Neural cell (in vitro differentiated cells): ENCODE results near the gene PTPN20.

ENCODE experiments used
- EP300 ChIP-seq: fragments of 450-650 bp; conservative IDR thresholded peaks from 2 replicates; pipeline ENCODE4 v1.6.1; 2014; ENCODE audit warnings: antibody characterized with exemption, mild to moderate bottlenecking, moderate library complexity; ENCODE audit not compliant: poor library complexity, severe bottlenecking
- EZH2 ChIP-seq: fragments of 200-600, 300-800 bp; shearing (Covaris generic), sonication (generic); IDR thresholded peaks from 2 replicates; pipeline ENCODE4 v1.6.1; 2014; ENCODE audit warnings: antibody characterized with exemption, low read length, borderline replicate concordance, mild to moderate bottlenecking; ENCODE audit not compliant: insufficient read depth, poor library complexity, severe bottlenecking
- MXI1 ChIP-seq: fragments of 450-650 bp; conservative IDR thresholded peaks from 2 replicates; pipeline ENCODE4 v1.6.1; 2014; ENCODE audit warnings: antibody characterized with exemption, mild to moderate bottlenecking; ENCODE audit not compliant: poor library complexity, severe bottlenecking
- POLR2AphosphoS5 ChIP-seq: IDR thresholded peaks from 2 replicates; pipeline ENCODE4 v1.6.1; 2012
- RAD21 ChIP-seq: fragments of 450-650 bp; conservative IDR thresholded peaks from 2 replicates; pipeline ENCODE4 v1.6.1; 2014; ENCODE audit warnings: antibody characterized with exemption, mild to moderate bottlenecking, moderate library complexity
- TF ChIP-seq, protein P1 (sequence below): fragments of 450-650 bp; IDR thresholded peaks from 2 replicates; pipeline ENCODE4 v1.5.1; 2014; ENCODE audit warnings: antibody characterized with exemption, mild to moderate bottlenecking, moderate library complexity; ENCODE audit not compliant: poor library complexity, severe bottlenecking
- TF ChIP-seq, protein P2 (sequence below): IDR thresholded peaks from 2 replicates; pipeline ENCODE4 v1.6.1; 2012; ENCODE audit warnings: borderline replicate concordance

DNA sequence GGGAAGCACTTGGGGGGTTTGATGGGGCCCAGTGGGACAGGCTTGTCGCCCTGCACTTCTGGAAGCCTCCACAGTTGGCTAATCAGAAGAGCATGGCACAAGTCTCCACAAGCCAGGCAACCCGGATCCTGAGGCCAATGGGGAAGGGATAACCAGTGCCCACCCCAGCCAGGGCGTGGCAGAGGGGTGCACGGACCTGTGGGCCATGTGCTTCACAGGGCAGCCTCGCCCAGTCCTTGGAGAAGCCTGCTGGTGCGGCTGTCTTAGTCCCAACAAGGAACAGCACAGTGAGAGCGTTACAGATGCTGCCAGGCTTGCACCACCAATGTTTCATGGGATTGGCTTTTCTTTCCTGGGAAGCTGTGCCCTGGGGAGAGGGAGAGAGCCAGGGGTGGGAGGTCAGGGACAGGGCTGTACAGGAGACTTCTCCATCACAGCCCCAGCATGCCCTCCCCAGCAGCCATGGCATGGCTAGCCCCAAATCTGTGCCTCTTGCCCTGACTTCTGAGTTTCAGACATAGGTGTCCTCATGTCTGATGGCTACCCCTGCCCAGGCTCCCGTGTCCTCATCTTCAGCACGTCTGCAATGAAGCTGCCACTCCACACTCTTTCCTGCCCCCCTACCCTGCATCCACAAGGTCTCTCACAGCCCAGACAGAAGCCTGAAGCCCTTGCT, 116.0 kb downstream of the PTPN20 start:
- TF ChIP-seq, protein P1, sequence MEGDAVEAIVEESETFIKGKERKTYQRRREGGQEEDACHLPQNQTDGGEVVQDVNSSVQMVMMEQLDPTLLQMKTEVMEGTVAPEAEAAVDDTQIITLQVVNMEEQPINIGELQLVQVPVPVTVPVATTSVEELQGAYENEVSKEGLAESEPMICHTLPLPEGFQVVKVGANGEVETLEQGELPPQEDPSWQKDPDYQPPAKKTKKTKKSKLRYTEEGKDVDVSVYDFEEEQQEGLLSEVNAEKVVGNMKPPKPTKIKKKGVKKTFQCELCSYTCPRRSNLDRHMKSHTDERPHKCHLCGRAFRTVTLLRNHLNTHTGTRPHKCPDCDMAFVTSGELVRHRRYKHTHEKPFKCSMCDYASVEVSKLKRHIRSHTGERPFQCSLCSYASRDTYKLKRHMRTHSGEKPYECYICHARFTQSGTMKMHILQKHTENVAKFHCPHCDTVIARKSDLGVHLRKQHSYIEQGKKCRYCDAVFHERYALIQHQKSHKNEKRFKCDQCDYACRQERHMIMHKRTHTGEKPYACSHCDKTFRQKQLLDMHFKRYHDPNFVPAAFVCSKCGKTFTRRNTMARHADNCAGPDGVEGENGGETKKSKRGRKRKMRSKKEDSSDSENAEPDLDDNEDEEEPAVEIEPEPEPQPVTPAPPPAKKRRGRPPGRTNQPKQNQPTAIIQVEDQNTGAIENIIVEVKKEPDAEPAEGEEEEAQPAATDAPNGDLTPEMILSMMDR = no peak
- no peak for TF ChIP-seq EP300
- TF ChIP-seq EZH2 = no peak
- TF ChIP-seq POLR2AphosphoS5 = no peak
- no peak for TF ChIP-seq MXI1
- TF ChIP-seq, protein P2, sequence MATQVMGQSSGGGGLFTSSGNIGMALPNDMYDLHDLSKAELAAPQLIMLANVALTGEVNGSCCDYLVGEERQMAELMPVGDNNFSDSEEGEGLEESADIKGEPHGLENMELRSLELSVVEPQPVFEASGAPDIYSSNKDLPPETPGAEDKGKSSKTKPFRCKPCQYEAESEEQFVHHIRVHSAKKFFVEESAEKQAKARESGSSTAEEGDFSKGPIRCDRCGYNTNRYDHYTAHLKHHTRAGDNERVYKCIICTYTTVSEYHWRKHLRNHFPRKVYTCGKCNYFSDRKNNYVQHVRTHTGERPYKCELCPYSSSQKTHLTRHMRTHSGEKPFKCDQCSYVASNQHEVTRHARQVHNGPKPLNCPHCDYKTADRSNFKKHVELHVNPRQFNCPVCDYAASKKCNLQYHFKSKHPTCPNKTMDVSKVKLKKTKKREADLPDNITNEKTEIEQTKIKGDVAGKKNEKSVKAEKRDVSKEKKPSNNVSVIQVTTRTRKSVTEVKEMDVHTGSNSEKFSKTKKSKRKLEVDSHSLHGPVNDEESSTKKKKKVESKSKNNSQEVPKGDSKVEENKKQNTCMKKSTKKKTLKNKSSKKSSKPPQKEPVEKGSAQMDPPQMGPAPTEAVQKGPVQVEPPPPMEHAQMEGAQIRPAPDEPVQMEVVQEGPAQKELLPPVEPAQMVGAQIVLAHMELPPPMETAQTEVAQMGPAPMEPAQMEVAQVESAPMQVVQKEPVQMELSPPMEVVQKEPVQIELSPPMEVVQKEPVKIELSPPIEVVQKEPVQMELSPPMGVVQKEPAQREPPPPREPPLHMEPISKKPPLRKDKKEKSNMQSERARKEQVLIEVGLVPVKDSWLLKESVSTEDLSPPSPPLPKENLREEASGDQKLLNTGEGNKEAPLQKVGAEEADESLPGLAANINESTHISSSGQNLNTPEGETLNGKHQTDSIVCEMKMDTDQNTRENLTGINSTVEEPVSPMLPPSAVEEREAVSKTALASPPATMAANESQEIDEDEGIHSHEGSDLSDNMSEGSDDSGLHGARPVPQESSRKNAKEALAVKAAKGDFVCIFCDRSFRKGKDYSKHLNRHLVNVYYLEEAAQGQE = no peak
- TF ChIP-seq RAD21 = no peak
